K562 (cell line): Measurements from ENCODE around the gene GATA2. TPM values are rescaled to one million over a fixed set of nuclear protein-coding genes. Genes with fewer than 3 reads are reported as not detected.

ENCODE experiments used
- C11orf30 ChIP-seq: fragments of 450-650 bp; IDR thresholded peaks from 2 replicates; pipeline ENCODE4 v1.6.1; 2016; ENCODE audit warnings: low read depth, mild to moderate bottlenecking
- CXXC5 ChIP-seq: fragments of 250-450 bp; sonication (Bioruptor Pico); IDR thresholded peaks from 2 replicates; pipeline ENCODE4 v1.8.0; 2022; ENCODE audit warnings: inconsistent platforms, mild to moderate bottlenecking, moderate library complexity
- DMBX1 ChIP-seq: fragments of 250-450 bp; sonication (Bioruptor Pico); IDR thresholded peaks from 2 replicates; pipeline ENCODE4 v1.8.0; 2022; ENCODE audit warnings: inconsistent platforms, mild to moderate bottlenecking, moderate library complexity, borderline replicate concordance
- EP300 ChIP-seq: IDR thresholded peaks from 2 replicates; pipeline ENCODE4 v1.6.1; 2012; ENCODE audit warnings: low read length, improper control_type of control experiment
- FOXM1 ChIP-seq, 2 experiments: fragments of 450-650 bp in 1 of 2; sonication (generic) in 1 of 2; formaldehyde crosslinking in 1 of 2; IDR thresholded peaks; 2 replicates each; pipeline versions ENCODE4 v1.6.1 to v1.9.0; 2017 to 2022; ENCODE audit warnings: low read depth in 2 of 2, mild to moderate bottlenecking in 2 of 2, missing genetic modification reagents in 1 of 2, moderate library complexity in 1 of 2
- GATA2 ChIP-seq: sonication (generic); formaldehyde crosslinking; IDR thresholded peaks from 2 replicates; pipeline ENCODE4 v1.4.0; 2020; ENCODE audit warnings: mild to moderate bottlenecking, missing genetic modification reagents
- KLF10 ChIP-seq: fragments of 250-450 bp; sonication (Bioruptor Pico); IDR thresholded peaks from 2 replicates; pipeline ENCODE4 v1.6.1; 2021; ENCODE audit warnings: matching md5 sums
- MTA2 ChIP-seq: fragments of 450-650 bp; IDR thresholded peaks from 2 replicates; pipeline ENCODE4 v1.6.1; 2016; ENCODE audit warnings: low read depth
- NEUROD1 ChIP-seq: fragments of 150-350 bp; IDR thresholded peaks from 2 replicates; pipeline ENCODE4 v1.6.1; 2014; ENCODE audit warnings: borderline replicate concordance, low read length, low read depth; ENCODE audit not compliant: partially characterized antibody
- NR0B1 ChIP-seq: fragments of 450-650 bp; IDR thresholded peaks from one replicate; pipeline ENCODE4 v1.6.1; 2018; ENCODE audit warnings: mild to moderate bottlenecking, moderate library complexity; ENCODE audit not compliant: partially characterized antibody
- NR3C1 ChIP-seq: sonication (generic); formaldehyde crosslinking; IDR thresholded peaks from 2 replicates; pipeline ENCODE4 v1.8.1; 2022; ENCODE audit warnings: missing genetic modification reagents
- NRF1 ChIP-seq, 2 experiments: fragments of 450-650 bp; IDR thresholded peaks in 1 of 2; conservative IDR thresholded peaks in 1 of 2; 2 replicates each; pipeline ENCODE4 v1.6.1; 2014; ENCODE audit warnings: mild to moderate bottlenecking in 2 of 2
- POLR3A ChIP-seq: IDR thresholded peaks from 2 replicates; pipeline ENCODE4 v1.6.1; 2011; ENCODE audit warnings: borderline replicate concordance, mild to moderate bottlenecking, moderate library complexity; ENCODE audit not compliant: insufficient read length, insufficient read depth; ENCODE audit errors: extremely low read depth
- RBM22 ChIP-seq: fragments of 200-400 bp; formaldehyde crosslinking; IDR thresholded peaks from 2 replicates; pipeline ENCODE4 v1.6.1; 2018; ENCODE audit warnings: low read length, low read depth; ENCODE audit not compliant: poor library complexity, severe bottlenecking
- RNF2 ChIP-seq: sonication (generic); IDR thresholded peaks from 2 replicates; pipeline ENCODE4 v1.6.1; 2016
- SMARCA4 ChIP-seq: fragments of 450-650 bp; IDR thresholded peaks from 2 replicates; pipeline ENCODE4 v1.6.1; 2016
- TEAD1 ChIP-seq, 2 experiments: fragments of 450-650 bp in 1 of 2; sonication (generic) in 1 of 2; formaldehyde crosslinking; IDR thresholded peaks; 2 replicates each; pipeline versions ENCODE4 v1.4.0 to v1.8.0; 2020 to 2022; ENCODE audit warnings: mild to moderate bottlenecking in 2 of 2, missing genetic modification reagents in 1 of 2
- ZBTB26 ChIP-seq: fragments of 450-650 bp; formaldehyde crosslinking; IDR thresholded peaks from 2 replicates; pipeline ENCODE4 v1.4.0; 2022; ENCODE audit warnings: missing genetic modification characterization
- ZNF253 ChIP-seq: fragments of 250-450 bp; sonication (Bioruptor Pico); conservative IDR thresholded peaks from 2 replicates; pipeline ENCODE4 v1.6.1; 2021; ENCODE audit warnings: mild to moderate bottlenecking
- ZNF263 ChIP-seq: sonication (generic); formaldehyde crosslinking; IDR thresholded peaks from 2 replicates; pipeline ENCODE4 v1.8.0; 2022; ENCODE audit warnings: mild to moderate bottlenecking, missing genetic modification reagents, borderline replicate concordance
- ZNF395 ChIP-seq: fragments of 200-800 bp; sonication (Bioruptor generic); IDR thresholded peaks from 2 replicates; pipeline ENCODE4 v1.6.1; 2017; ENCODE audit warnings: missing genetic modification characterization, missing compliant biosample characterization
- ZNF57 ChIP-seq: fragments of 450-650 bp; formaldehyde crosslinking; IDR thresholded peaks from 2 replicates; pipeline ENCODE4 v1.4.0; 2020; ENCODE audit warnings: mild to moderate bottlenecking, moderate library complexity
- ZNF766 ChIP-seq: fragments of 200-800 bp; sonication (Bioruptor generic); conservative IDR thresholded peaks from 2 replicates; pipeline ENCODE4 v1.6.1; 2016; ENCODE audit warnings: missing genetic modification characterization, missing compliant biosample characterization
- polyA plus RNA-seq, 8 experiments: library from polyadenylated mRNA; depleted of rRNA in 4 of 8; stranded (reverse) in 5 of 8; unstranded in 3 of 8; fragments of >200 nt; fragmentation: Nextera tagmentation in 2 of 8; fragmentation: Illumina TruSeq in 1 of 8; extraction: Ambion mirVana in 2 of 8; extraction: Trizol in 1 of 8; gene quantifications; 2 replicates each; pipeline versions ENCODE4 v1.2.1 to v1.2.3, GENCODE V29; 2011 to 2014; ENCODE audit warnings: inconsistent platforms in 1 of 8, missing spikeins in 1 of 8
- total RNA-seq, 7 experiments: library from RNA; depleted of rRNA in 6 of 7; stranded (reverse); fragments of >200 nt in 6 of 7; fragmentation: Illumina TruSeq in 2 of 7; extraction: Trizol in 2 of 7; gene quantifications; 2 replicates each; pipeline versions ENCODE4 v1.2.1 to v1.2.3, GENCODE V29; 2011 to 2021; ENCODE audit warnings: low replicate concordance in 1 of 7

The GATA2 gene
- total and polyA plus RNA-seq, 9 of the 15 experiments (the other 6 are each of a cell fraction or from before 2014, with no cell fraction given) = 8.5 to 218 (median 50.8) TPM

- TF ChIP-seq ZNF263 (CRISPR knock-in tag) (no peak), TEAD1 (CRISPR knock-in tag; IDR thresholded peaks at IDR 0.05) (0 out of 4 replicates have a peak, but pooled peaks of 1 of the 2 experiments have one; percentile 42), ZBTB26 (no peak), POLR3A (no peak), NR0B1 (no peak), KLF10 (CRISPR knock-in tag) (no peak), EP300 (peak; percentile 87), FOXM1 (IDR thresholded peaks at IDR 0.05; ENCODE audit: low read depth) (peak; percentile 75), FOXM1 (CRISPR knock-in tag; IDR thresholded peaks at IDR 0.05; ENCODE audit: low read depth) (no peak), CXXC5 (CRISPR knock-in tag) (peak; percentile 71), RNF2 (peak; percentile 62; the same call in 1 of the 2 replicates), MTA2 (peak; percentile 78), ZNF395 (CRISPR knock-in tag) (no peak), DMBX1 (no peak), SMARCA4 (peak; percentile 89), RBM22 (peak; percentile 71), NR3C1 (CRISPR knock-in tag) (no peak), ZNF57 (CRISPR knock-in tag) (no peak), ZNF253 (CRISPR knock-in tag) (no peak), C11orf30 (peak; percentile 38; the same call in 1 of the 2 replicates), NRF1 (conservative IDR thresholded peaks at IDR 0.05 in 1 of 2, IDR thresholded peaks at IDR 0.05 in 1 of 2) (no peak), ZNF766 (CRISPR knock-in tag) (no peak), GATA2 (CRISPR knock-in tag) (peak; percentile 65), NEUROD1 (peak; percentile 82)
Measured at GRCh38 chr3:128482666-128483656, 10.0 kb downstream of the GATA2 start (continued).
